Measurements from ENCODE around the gene SRRM2.

DNA sequence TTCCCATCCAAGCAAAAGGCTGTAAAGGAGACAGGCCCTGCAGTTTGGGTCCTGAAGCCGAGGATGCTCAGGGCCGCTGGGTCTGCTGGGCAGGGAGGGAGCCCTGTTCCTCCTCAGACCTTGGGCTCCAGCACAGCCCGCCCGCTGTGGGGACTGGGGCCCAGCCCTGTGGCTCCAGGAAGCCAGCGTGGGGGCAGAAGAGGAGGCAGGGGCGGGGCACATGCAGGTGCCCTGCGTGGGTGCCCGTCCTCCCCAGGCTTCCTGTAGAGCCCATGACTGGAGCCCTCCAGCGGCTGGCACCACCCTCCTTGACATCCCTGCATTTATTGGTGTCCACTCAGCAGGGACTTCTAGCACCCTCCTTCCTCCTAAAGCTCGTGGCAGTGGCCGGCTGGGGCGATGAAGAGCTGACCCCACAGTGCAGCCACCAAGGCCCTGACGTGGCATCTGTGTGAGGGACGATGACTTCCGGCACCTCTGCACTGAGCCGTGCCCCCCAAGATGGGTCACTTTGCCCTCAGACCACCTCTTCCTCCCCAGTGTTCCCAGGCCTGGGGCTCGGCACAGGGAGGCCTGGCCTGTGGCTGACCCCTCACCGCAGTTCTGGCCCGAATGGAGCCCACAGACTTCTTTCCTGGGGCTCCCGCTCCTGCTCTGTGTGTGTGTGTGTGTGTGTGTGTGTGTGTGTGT is 42.3 kb upstream of the SRRM2 start:
- TF ChIP-seq, protein P1, sequence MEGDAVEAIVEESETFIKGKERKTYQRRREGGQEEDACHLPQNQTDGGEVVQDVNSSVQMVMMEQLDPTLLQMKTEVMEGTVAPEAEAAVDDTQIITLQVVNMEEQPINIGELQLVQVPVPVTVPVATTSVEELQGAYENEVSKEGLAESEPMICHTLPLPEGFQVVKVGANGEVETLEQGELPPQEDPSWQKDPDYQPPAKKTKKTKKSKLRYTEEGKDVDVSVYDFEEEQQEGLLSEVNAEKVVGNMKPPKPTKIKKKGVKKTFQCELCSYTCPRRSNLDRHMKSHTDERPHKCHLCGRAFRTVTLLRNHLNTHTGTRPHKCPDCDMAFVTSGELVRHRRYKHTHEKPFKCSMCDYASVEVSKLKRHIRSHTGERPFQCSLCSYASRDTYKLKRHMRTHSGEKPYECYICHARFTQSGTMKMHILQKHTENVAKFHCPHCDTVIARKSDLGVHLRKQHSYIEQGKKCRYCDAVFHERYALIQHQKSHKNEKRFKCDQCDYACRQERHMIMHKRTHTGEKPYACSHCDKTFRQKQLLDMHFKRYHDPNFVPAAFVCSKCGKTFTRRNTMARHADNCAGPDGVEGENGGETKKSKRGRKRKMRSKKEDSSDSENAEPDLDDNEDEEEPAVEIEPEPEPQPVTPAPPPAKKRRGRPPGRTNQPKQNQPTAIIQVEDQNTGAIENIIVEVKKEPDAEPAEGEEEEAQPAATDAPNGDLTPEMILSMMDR (IDR thresholded peaks at IDR 0.05; ENCODE audit: insufficient read depth, low read length): no peak
- no peak for TF ChIP-seq POLR2AphosphoS5 (IDR thresholded peaks at IDR 0.05; ENCODE audit: low read depth)
